Common myeloid progenitor, CD34-positive (primary cell): ENCODE measurements around the gene ZGPAT.

Experiments used
- CTCF ChIA-PET: fragments of 350-600 bp; sonication (Branson Sonifier 250); formaldehyde crosslinking; loops from one replicate; lab custom pipeline; 2021; ENCODE audit warnings: antibody characterized with exemption; lab: Charles Lee
- POLR2A ChIA-PET: fragments of 350-600 bp; sonication (Branson Sonifier 250); formaldehyde crosslinking; loops from one replicate; lab custom pipeline; 2021; ENCODE audit warnings: antibody characterized with exemption; lab: Charles Lee
- DNase-seq, 3 donors: peaks; one replicate each; pipeline versions ENCODE4 v3.0.0 to v3.0.0-alpha.2; 2013
- H3K27ac ChIP-seq, 2 experiments: 1 replicate in 1 of 2; 2 replicates in 1 of 2; pipeline ENCODE4 v1.7.0; 2013; ENCODE audit warnings: inconsistent platforms in 2 of 2, low read length in 2 of 2, mild to moderate bottlenecking in 2 of 2, low read depth in 1 of 2, moderate library complexity in 1 of 2; ENCODE audit not compliant: severe bottlenecking in 2 of 2, insufficient read depth in 1 of 2, poor library complexity in 1 of 2
- H3K27me3 ChIP-seq, 5 experiments: replicated peaks in 2 of 5; 1 replicate in 3 of 5; 2 replicates in 2 of 5; pipeline versions ENCODE4 v1.6.1 to v1.7.0; 2013; ENCODE audit warnings: low read length in 4 of 5, mild to moderate bottlenecking in 2 of 5, moderate library complexity in 2 of 5, inconsistent platforms in 1 of 5; ENCODE audit not compliant: insufficient read depth in 5 of 5, control insufficient read depth in 4 of 5
- H3K36me3 ChIP-seq, 4 experiments: 1 replicate in 2 of 4; 2 replicates in 2 of 4; pipeline versions ENCODE4 v1.6.1 to v1.7.0; 2013; ENCODE audit warnings: low read length in 3 of 4, control low read depth in 1 of 4, mild to moderate bottlenecking in 1 of 4; ENCODE audit not compliant: control insufficient read depth in 4 of 4, insufficient read depth in 4 of 4
- H3K4me1 ChIP-seq, 4 experiments: 1 replicate in 3 of 4; 2 replicates in 1 of 4; pipeline versions ENCODE4 v1.6.1 to v1.7.1; 2013; ENCODE audit warnings: low read length in 3 of 4, mild to moderate bottlenecking in 3 of 4, control low read depth in 1 of 4, inconsistent platforms in 1 of 4, moderate library complexity in 1 of 4; ENCODE audit not compliant: control insufficient read depth in 4 of 4, insufficient read depth in 4 of 4; ENCODE audit errors: control extremely low read depth in 1 of 4
- H3K4me3 ChIP-seq, 7 experiments: 1 replicate in 4 of 7; 2 replicates in 3 of 7; pipeline versions ENCODE4 v1.5.1 to v1.7.0; 2013; ENCODE audit warnings: mild to moderate bottlenecking in 7 of 7, low read length in 6 of 7, moderate library complexity in 6 of 7, inconsistent platforms in 2 of 7, low read depth in 2 of 7, control low read depth in 1 of 7; ENCODE audit not compliant: insufficient read depth in 4 of 7, control insufficient read depth in 1 of 7; ENCODE audit errors: extremely low read depth in 1 of 7
- H3K9me3 ChIP-seq, 5 experiments: 1 replicate in 4 of 5; 2 replicates in 1 of 5; pipeline versions ENCODE4 v1.6.1 to v1.7.1; 2013; ENCODE audit warnings: low read length in 4 of 5, mild to moderate bottlenecking in 2 of 5, inconsistent platforms in 1 of 5, low read depth in 1 of 5, moderate library complexity in 1 of 5; ENCODE audit not compliant: control insufficient read depth in 4 of 5, insufficient read depth in 2 of 5; ENCODE audit errors: control extremely low read depth in 1 of 5
- WGBS: methylation state at CpG from one replicate; pipeline ENCODE4 v1.1.5; 2013; ENCODE audit not compliant: insufficient coverage; 5-methylcytosine and 5-hydroxymethylcytosine counted together

Gene ZGPAT

GRCh38 chr20:63703976-63704748, 3.7 kb upstream of the ZGPAT start:
- no peak overlapping the region for H3K27ac ChIP-seq
- CTCF ChIA-PET = interaction anchor here (1.3 kb wide), 1 partner anchor 82 kb away, joined by 3 read pairs; no protein-coding TSS in a partner anchor
- WGBS = 96% methylated on average over 11 of the region's 11 CpGs
- H3K9me3 ChIP-seq = no peaks in the 10 kb centered on the region
- POLR2A ChIA-PET = no interaction called here
- no peak overlapping the region for H3K4me3 ChIP-seq
- no peaks in the 10 kb centered on the region for H3K27me3 ChIP-seq
- H3K36me3 ChIP-seq = peaks cover 5 to 36% (median 32%) of the 10 kb centered on the region in 4 experiments
- peaks cover 6 to 27% (median 24%) of the 10 kb centered on the region in 4 experiments for H3K4me1 ChIP-seq
- no peak for DNase-seq

- Histone ChIP-seq H3K4me1 (peaks cover 6 to 29% (median 24%) of the 10 kb centered on the region in 4 experiments), H3K27ac (no peak overlapping the region), H3K4me3 (no peak overlapping the region), H3K27me3 (no peaks in the 10 kb centered on the region), H3K36me3 (peaks cover 5 to 37% (median 34%) of the 10 kb centered on the region in 4 experiments), H3K9me3 (no peaks in the 10 kb centered on the region)
- ChIA-PET POLR2A (no interaction called here), CTCF (interaction anchor here (1.3 kb wide), 1 partner anchor 81 kb away, joined by 3 read pairs; no protein-coding TSS in a partner anchor)
- DNase-seq = no peak
- 93% methylated on average over 6 of the region's 6 CpGs for WGBS
These were observed 3.1 kb upstream of the ZGPAT start for GRCh38 chr20:63704749-63705117.

GRCh38 chr20:63705232-63706026, 2.4 kb upstream of the ZGPAT start:
- no peak for DNase-seq
- no peak overlapping the region for H3K4me3 ChIP-seq
- peak overlapping the region in 1 of 2 experiments; percentile 77 for H3K27ac ChIP-seq
- peaks cover 6 to 29% (median 24%) of the 10 kb centered on the region in 4 experiments for H3K4me1 ChIP-seq
- ChIA-PET CTCF (interaction anchor here (0.7 to 1.8 kb wide), 6 partner anchors 22 to 191 kb away, joined by 3 to 5 read pairs (median 4); no protein-coding TSS in a partner anchor), POLR2A (interaction anchor here (0.6 to 0.9 kb wide), 2 partner anchors 8 to 21 kb away, joined by 3 to 8 read pairs; no protein-coding TSS in a partner anchor)
- 100% methylated on average over 7 of the region's 8 CpGs for WGBS
- no peaks in the 10 kb centered on the region for H3K9me3 ChIP-seq
- H3K36me3 ChIP-seq = peaks cover 5 to 38% (median 31%) of the 10 kb centered on the region in 4 experiments
- H3K27me3 ChIP-seq = no peaks in the 10 kb centered on the region

- CTCF ChIA-PET = interaction anchor here (0.7 to 1.8 kb wide), 6 partner anchors 23 to 190 kb away, joined by 3 to 5 read pairs (median 4); no protein-coding TSS in a partner anchor
- 97% methylated on average over 11 of the region's 12 CpGs for WGBS
- peak overlapping the region in 6 of 7 experiments; percentile 67 to 90 (median 84) for H3K4me3 ChIP-seq
- no peaks in the 10 kb centered on the region for H3K9me3 ChIP-seq
- DNase-seq = no peak
- H3K27ac ChIP-seq = peak overlapping the region; percentile 12 to 77
- POLR2A ChIA-PET = interaction anchor here (0.9 to 1.1 kb wide), 2 partner anchors 9 to 158 kb away, joined by 3 read pairs; no protein-coding TSS in a partner anchor
- H3K36me3 ChIP-seq = peaks cover 5 to 46% (median 34%) of the 10 kb centered on the region in 4 experiments
- peaks cover 6 to 29% (median 24%) of the 10 kb centered on the region in 4 experiments for H3K4me1 ChIP-seq
- no peaks in the 10 kb centered on the region for H3K27me3 ChIP-seq
These were observed 1.7 kb upstream of the ZGPAT start for GRCh38 chr20:63706027-63706695.

GRCh38 chr20:63706852-63707557, 834 bp upstream of the ZGPAT start:
- peaks cover 6 to 29% (median 24%) of the 10 kb centered on the region in 4 experiments for H3K4me1 ChIP-seq
- no peaks in the 10 kb centered on the region for H3K27me3 ChIP-seq
- CTCF ChIA-PET = interaction anchor here (0.8 to 2.9 kb wide), 8 partner anchors 8 to 158 kb away, joined by 3 to 8 read pairs (median 5); partner anchors contain the start of gene TPD52L2
- DNase-seq = peak; percentile 26 to 58 (median 47)
- H3K4me3 ChIP-seq = peak overlapping the region; percentile 63 to 90 (median 81)
- POLR2A ChIA-PET = interaction anchor here (0.8 to 1.1 kb wide), 3 partner anchors 10 to 157 kb away, joined by 3 read pairs; no protein-coding TSS in a partner anchor
- H3K9me3 ChIP-seq = peaks cover 0 to under 1% (median 0%) of the 10 kb centered on the region in 5 experiments
- WGBS = 6% methylated on average over 55 of the region's 56 CpGs
- H3K36me3 ChIP-seq = peaks cover 9 to 52% (median 37%) of the 10 kb centered on the region in 4 experiments
- peak overlapping the region; percentile 40 to 77 for H3K27ac ChIP-seq
